Activated CD8-positive, alpha-beta memory T cell treated with anti-CD3 and anti-CD28 coated beads for 36 hours (primary cell): ENCODE results near the gene GINS1. TPM values are rescaled to one million over a fixed set of nuclear protein-coding genes. Genes with fewer than 3 reads are reported as not detected.

Experiments used
- total RNA-seq, 2 experiments: library from RNA; stranded (reverse); gene quantifications; one replicate each; pipeline ENCODE4 v1.2.3, GENCODE V29; 2021

Gene GINS1
- total RNA-seq, 2 experiments from 2014 or later, result 32.9 to 35.2 TPM

Other genes with a start within 250 kb of the GINS1 start
- gene ENTPD6, start 212.0 kb upstream of the GINS1 start, total RNA-seq, result 10 to 100 TPM; 45.3 to 49.6 TPM
- 10 to 100 TPM; 37.2 to 39.8 TPM for gene PYGB, start 159.6 kb upstream of the GINS1 start, total RNA-seq
- 10 to 100 TPM; 24.7 to 24.8 TPM for gene ABHD12, start 16.8 kb upstream of the GINS1 start, total RNA-seq
- 1 to 10 TPM; 1.5 to 1.6 TPM for gene NINL, start 177.9 kb downstream of the GINS1 start, total RNA-seq
- gene NANP, start 216.3 kb downstream of the GINS1 start, total RNA-seq, result 1 to 10 TPM; 8.1 to 8.7 TPM